GM21576 (cell line): Measurements from ENCODE around the gene SLC36A2.

Source experiments
- ATAC-seq: cut with Tn5 transposase; IDR thresholded peaks from one replicate; pipeline ENCODE4 v1.9.1; 2021; ENCODE audit warnings: mild to moderate bottlenecking, moderate library complexity; ENCODE audit not compliant: unreplicated experiment

The SLC36A2 gene

GRCh38 chr5:151284392-151284967 is 62.9 kb downstream of the SLC36A2 start:
- no peak for ATAC-seq

GRCh38 chr5:151283120-151283825 is 64.1 kb downstream of the SLC36A2 start:
- no peak for ATAC-seq

- no peak for ATAC-seq
Observed at GRCh38 chr5:151281001-151281639, 66.2 kb downstream of the SLC36A2 start.

- ATAC-seq: no peak
Observed at GRCh38 chr5:151280443-151280842, 66.9 kb downstream of the SLC36A2 start.

- no peak for ATAC-seq
Observed at GRCh38 chr5:151278845-151279244, 68.5 kb downstream of the SLC36A2 start.

- no peak for ATAC-seq
Observed at GRCh38 chr5:151275803-151276202, 71.6 kb downstream of the SLC36A2 start.

GRCh38 chr5:151274666-151275065 is 72.7 kb downstream of the SLC36A2 start:
- no peak for ATAC-seq

- no peak for ATAC-seq
Observed at GRCh38 chr5:151271336-151271735, 76.0 kb downstream of the SLC36A2 start.

GRCh38 chr5:151270599-151270998 is 76.8 kb downstream of the SLC36A2 start:
- ATAC-seq: peak; percentile 78

- ATAC-seq: no peak
Observed at GRCh38 chr5:151267491-151268260, 79.7 kb downstream of the SLC36A2 start.
